Measurements from ENCODE around the gene CHRNB1. TPM values are rescaled to one million over a fixed set of nuclear protein-coding genes. Genes with fewer than 3 reads are reported as not detected.

Gene CHRNB1
- total RNA-seq, 1 donor from 2014 or later: 9.9 TPM

DNA sequence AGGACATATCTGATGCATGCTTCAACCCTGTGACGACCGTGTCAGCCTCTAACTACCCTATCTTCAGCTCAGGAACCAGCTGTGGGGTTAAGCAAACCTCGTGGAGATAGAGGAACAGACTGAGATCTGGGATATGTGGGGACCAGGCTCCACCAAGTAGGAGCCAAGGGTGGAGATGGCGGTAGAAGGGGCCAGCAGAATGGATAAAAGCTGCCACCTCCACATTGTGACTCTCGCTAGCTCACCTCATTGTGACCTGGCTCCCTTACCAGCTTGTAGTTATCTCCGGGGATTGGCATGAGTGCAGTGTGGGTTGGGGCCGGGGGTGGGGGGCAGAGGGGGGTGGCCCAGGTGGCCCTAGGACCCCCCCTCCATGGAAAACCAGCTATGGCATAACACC lies 19.5 kb upstream of the CHRNB1 start, which contains the start of gene SPEM2:
SPEM2 (plus strand) TSS at position 301 of the 400 bp plus-strand sequence; CDS start at position 374, 73 bp downstream.
- Mint-ChIP-seq H3K27me3 (ENCODE audit: low read depth) (no peaks in the 10 kb centered on the region), H3K4me1 (peaks cover 14% of the 10 kb centered on the region), H3K9me3 (no peaks in the 10 kb centered on the region), H3K4me3 (no peak within 1 kb of the TSS), H3K36me3 (ENCODE audit: low read depth) (no peaks in the 10 kb centered on the region), H3K27ac (ENCODE audit: unreplicated experiment) (no peak within 1 kb of the TSS)
- no peak for DNase-seq (ENCODE audit: low read depth, low spot score)
- TF ChIP-seq, protein P1, sequence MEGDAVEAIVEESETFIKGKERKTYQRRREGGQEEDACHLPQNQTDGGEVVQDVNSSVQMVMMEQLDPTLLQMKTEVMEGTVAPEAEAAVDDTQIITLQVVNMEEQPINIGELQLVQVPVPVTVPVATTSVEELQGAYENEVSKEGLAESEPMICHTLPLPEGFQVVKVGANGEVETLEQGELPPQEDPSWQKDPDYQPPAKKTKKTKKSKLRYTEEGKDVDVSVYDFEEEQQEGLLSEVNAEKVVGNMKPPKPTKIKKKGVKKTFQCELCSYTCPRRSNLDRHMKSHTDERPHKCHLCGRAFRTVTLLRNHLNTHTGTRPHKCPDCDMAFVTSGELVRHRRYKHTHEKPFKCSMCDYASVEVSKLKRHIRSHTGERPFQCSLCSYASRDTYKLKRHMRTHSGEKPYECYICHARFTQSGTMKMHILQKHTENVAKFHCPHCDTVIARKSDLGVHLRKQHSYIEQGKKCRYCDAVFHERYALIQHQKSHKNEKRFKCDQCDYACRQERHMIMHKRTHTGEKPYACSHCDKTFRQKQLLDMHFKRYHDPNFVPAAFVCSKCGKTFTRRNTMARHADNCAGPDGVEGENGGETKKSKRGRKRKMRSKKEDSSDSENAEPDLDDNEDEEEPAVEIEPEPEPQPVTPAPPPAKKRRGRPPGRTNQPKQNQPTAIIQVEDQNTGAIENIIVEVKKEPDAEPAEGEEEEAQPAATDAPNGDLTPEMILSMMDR (conservative IDR thresholded peaks at IDR 0.05): no peak

DNA sequence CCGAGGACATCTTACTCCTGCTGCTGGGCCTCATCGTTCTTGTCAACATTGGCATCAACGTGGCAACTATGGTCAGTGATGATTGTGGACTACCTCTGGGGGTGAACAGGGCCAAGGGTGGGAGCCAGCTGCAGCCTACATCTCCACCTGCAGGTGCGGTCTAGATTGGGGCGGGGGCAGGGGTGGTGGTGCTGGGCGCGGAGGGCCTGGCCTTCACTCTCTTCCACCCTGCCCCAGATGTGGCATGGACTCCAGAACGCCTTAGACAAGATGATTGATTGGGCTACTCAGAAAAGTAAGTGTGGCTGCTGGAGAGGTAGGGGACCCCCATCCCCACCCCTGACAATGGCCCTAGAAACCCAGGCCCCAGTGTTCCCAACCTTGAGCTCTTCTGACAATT lies 19.1 kb upstream of the CHRNB1 start:
- TF ChIP-seq, protein P1 (conservative IDR thresholded peaks at IDR 0.05): no peak
- no peak for DNase-seq (ENCODE audit: low read depth, low spot score)
- Mint-ChIP-seq H3K9me3 (peaks cover 2% of the 10 kb centered on the region), H3K36me3 (ENCODE audit: low read depth) (no peaks in the 10 kb centered on the region), H3K4me3 (no peak overlapping the region), H3K4me1 (peaks cover 9% of the 10 kb centered on the region), H3K27me3 (ENCODE audit: low read depth) (no peaks in the 10 kb centered on the region), H3K27ac (ENCODE audit: unreplicated experiment) (no peak overlapping the region)

DNA sequence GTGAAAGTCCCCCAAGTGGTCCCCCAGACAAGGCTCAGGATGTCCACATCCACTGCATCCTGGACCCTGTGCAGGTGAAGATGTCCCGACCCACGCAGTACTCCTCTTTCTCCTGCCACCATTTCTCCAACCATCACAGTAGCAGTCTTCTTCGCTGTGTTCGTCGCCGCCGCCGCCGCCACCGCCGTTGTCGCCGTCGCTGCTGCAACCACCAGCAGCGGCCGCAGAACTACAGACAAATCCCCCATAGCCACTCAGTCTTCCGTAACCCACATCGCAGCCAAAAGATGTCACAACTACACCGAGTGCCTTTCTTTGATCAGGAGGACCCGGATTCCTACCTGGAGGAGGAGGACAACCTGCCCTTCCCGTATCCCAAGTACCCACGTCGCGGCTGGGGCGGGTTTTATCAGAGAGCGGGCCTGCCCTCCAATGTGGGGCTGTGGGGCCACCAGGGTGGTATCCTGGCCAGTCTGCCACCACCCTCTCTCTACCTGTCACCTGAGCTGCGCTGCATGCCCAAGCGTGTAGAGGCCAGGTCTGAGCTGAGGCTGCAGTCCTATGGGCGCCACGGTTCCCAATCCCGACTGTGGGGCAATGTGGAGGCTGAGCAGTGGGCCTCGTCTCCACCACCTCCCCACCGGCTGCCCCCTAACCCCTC lies 18.5 kb upstream of the CHRNB1 start:
- Mint-ChIP-seq H3K27me3 (ENCODE audit: low read depth) (no peaks in the 10 kb centered on the region), H3K27ac (ENCODE audit: unreplicated experiment) (no peak overlapping the region), H3K36me3 (ENCODE audit: low read depth) (no peaks in the 10 kb centered on the region), H3K4me1 (peaks cover 6% of the 10 kb centered on the region), H3K9me3 (peaks cover 4% of the 10 kb centered on the region), H3K4me3 (no peak overlapping the region)
- TF ChIP-seq, protein P1 (conservative IDR thresholded peaks at IDR 0.05): no peak
- DNase-seq (ENCODE audit: low read depth, low spot score): no peak

DNA sequence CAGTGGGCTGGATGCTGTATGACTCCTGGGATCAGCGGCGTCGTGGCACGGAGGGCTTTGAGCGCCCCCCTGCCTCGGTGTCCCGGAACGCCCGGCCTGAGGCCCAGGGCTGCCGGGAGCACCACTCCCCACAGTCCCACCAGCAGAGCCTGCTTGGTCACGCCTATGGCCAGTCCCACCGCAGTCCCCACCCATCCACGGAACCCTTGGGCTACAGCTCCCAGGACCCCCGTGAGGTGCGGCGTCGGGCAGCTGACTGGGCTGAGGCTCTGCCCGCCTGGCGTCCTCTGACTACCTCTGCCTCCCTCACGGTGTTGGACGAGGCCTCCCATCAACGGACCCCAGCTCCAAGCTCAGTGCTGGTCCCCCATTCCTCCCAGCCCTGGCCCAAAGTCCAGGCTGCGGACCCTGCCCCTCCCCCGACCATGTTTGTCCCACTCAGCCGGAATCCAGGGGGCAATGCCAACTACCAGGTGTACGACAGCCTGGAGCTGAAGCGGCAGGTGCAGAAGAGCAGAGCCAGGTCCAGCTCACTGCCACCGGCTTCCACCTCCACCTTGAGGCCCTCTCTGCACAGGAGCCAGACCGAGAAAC lies 17.9 kb upstream of the CHRNB1 start:
- Mint-ChIP-seq H3K36me3 (ENCODE audit: low read depth) (no peaks in the 10 kb centered on the region), H3K27ac (ENCODE audit: unreplicated experiment) (no peak overlapping the region), H3K9me3 (peaks cover 7% of the 10 kb centered on the region), H3K4me3 (no peak overlapping the region), H3K27me3 (ENCODE audit: low read depth) (no peaks in the 10 kb centered on the region), H3K4me1 (peaks cover 6% of the 10 kb centered on the region)
- DNase-seq (ENCODE audit: low read depth, low spot score): no peak
- TF ChIP-seq, protein P1 (conservative IDR thresholded peaks at IDR 0.05): no peak

DNA sequence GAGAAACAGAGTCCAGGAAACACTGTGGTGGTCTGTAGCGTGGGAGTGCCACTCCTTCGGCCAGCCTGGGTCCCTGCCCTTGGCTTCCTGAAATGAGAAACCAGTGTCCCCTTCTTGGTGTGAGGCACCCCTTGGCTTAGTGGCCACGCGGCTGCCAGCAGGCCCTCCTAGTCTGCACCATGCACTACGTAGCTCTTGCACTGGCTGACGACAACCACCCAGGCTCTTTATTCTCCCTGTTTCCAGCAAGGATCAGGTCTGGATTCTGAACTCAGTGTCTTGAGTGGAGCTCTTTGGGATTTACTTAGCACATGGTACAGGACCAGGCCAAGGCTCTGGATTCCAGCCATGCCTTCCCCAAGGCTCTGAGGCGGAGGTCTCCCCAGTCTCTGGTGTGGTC lies 17.3 kb upstream of the CHRNB1 start:
- Mint-ChIP-seq H3K4me1 (peaks cover 6% of the 10 kb centered on the region), H3K27ac (ENCODE audit: unreplicated experiment) (no peak overlapping the region), H3K36me3 (ENCODE audit: low read depth) (no peaks in the 10 kb centered on the region), H3K27me3 (ENCODE audit: low read depth) (no peaks in the 10 kb centered on the region), H3K4me3 (no peak overlapping the region), H3K9me3 (peaks cover 7% of the 10 kb centered on the region)
- no peak for DNase-seq (ENCODE audit: low read depth, low spot score)
- TF ChIP-seq, protein P1 (conservative IDR thresholded peaks at IDR 0.05): no peak

Data from neural crest cell (in vitro differentiated cells).